Measurements from ENCODE around the gene S100A4.
A peak's percentile ranks its signal among the peaks of the same experiment; 100 is the strongest.

The S100A4 gene

DNA sequence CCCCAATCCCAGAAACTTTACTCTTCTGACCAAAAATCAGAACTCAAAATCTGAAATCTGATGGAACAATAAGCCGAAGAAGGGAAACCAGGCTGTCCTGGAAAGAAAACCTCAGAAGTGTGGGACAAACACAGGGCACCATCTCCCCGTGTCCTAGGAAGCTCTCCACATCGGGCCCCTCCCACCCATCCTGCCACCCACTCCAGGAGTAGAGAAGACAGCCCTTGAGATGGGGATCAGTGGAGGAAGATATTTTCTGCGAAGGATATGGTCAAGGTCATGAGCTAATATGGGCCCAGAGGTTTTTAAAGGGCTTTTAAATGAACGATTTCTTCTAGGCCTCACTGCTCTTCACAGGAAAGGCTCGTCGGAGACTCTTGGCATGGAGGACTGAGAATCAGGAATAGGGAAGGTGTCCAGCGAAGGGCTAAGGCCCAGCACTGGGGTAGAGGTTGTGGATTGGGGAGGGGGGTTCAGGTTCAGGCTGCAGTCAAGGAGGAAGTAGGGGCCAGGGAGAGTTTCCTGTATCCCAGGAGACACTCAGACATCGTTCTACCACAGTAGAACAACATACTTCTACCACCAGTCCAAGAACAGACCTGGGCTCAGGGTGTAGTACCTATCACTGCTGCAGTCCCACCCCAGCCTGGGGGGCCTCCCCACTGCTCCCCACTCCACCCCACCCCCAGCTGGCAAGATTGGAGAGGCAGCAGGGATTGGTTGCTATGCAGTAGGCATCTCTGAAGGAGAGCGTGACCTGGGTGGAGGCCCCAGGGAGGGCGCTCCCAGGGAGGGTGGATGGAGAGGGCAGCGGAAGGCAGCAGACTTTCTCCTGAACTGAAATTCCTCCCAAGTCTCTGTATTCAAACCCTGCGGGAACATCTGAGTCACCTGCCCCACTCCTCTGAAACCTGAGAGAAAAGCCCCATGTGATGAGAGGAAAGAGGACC lies 3.7 kb downstream of the S100A4 start:
- DNase-seq (ENCODE audit: low read depth), result no peak
- no peak overlapping the region for H3K4me3 ChIP-seq (ENCODE audit: low read length)
- TF ChIP-seq, protein P1, sequence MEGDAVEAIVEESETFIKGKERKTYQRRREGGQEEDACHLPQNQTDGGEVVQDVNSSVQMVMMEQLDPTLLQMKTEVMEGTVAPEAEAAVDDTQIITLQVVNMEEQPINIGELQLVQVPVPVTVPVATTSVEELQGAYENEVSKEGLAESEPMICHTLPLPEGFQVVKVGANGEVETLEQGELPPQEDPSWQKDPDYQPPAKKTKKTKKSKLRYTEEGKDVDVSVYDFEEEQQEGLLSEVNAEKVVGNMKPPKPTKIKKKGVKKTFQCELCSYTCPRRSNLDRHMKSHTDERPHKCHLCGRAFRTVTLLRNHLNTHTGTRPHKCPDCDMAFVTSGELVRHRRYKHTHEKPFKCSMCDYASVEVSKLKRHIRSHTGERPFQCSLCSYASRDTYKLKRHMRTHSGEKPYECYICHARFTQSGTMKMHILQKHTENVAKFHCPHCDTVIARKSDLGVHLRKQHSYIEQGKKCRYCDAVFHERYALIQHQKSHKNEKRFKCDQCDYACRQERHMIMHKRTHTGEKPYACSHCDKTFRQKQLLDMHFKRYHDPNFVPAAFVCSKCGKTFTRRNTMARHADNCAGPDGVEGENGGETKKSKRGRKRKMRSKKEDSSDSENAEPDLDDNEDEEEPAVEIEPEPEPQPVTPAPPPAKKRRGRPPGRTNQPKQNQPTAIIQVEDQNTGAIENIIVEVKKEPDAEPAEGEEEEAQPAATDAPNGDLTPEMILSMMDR (conservative IDR thresholded peaks at IDR 0.05; ENCODE audit: low read depth, low read length), result no peak

GRCh38 chr1:153540394-153541361 lies 4.9 kb downstream of the S100A4 start, which contains the start of gene S100A5:
TSS of gene S100A5 (minus strand) at chr1:153540934. CDS start at chr1:153540191, 743 bp downstream.
- TF ChIP-seq, protein P1 (conservative IDR thresholded peaks at IDR 0.05; ENCODE audit: low read depth, low read length), result no peak
- no peak within 1 kb of the TSS for H3K4me3 ChIP-seq (ENCODE audit: low read length)
- DNase-seq (ENCODE audit: low read depth), result no peak

DNA sequence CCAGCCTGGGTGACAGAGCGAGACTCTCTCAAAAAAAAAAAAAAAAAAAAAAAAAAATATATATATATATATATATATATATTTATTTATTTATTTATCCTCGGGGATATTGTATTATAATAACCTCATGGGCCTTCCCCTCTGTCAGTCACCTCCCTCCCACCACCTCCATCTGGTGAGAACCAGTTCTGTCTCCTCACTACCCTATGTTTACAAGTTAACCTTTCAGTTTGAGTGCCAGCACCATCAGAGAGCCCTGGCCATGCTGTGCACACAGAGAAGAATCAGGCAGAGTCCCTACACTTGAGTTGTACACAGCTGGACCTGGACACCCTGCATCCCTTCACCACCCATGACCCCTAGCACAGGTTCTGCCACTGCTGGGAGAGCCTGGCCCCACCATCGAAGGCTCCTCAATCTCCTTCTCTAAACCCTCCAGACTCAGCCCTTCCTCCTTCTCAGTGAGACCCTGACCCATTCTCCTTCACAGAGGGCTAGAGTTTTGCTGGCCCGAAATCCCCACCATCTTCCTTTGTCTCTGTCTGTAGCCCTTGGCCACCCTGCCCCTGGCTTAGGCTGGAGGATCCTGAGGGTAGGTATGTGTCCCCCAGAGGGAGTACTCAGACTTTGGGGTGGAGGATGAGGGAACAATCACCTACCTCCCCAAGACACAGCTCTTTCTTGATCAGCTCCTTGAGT lies 6.1 kb downstream of the S100A4 start:
- H3K4me3 ChIP-seq (ENCODE audit: low read length), result no peak overlapping the region
- TF ChIP-seq, protein P1 (conservative IDR thresholded peaks at IDR 0.05; ENCODE audit: low read depth, low read length), result no peak
- DNase-seq (ENCODE audit: low read depth), result no peak

DNA sequence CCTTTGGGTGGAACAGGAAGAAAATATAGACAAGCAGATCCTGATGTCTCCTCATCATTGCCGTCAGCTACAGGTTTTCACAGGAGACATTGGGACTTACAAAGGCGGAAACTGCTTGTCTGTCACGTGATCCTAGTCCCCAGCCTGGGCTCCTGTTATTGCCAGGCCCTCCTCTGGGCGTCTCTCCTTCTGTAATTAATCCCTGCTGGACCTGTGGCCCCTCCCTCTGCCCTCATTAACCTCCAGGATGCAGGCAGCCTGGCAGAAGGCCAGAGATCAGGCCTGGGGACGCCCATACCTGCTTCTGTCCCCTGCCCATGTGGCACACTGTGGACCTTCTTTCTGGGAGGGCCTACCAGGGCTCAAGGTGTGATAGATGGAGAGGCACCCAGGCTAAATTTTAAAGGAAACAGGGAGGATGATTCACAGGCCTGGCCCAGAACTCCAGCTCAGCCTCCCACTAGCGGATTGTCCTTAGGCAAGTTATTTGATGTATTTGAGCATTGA lies 7.2 kb downstream of the S100A4 start:
- H3K4me3 ChIP-seq (ENCODE audit: low read length), result no peak overlapping the region
- no peak for DNase-seq (ENCODE audit: low read depth)
- TF ChIP-seq, protein P1 (conservative IDR thresholded peaks at IDR 0.05; ENCODE audit: low read depth, low read length), result no peak

GRCh38 chr1:153537376-153537730 lies 8.3 kb downstream of the S100A4 start:
- TF ChIP-seq, protein P1 (conservative IDR thresholded peaks at IDR 0.05; ENCODE audit: low read depth, low read length), result no peak
- H3K4me3 ChIP-seq (ENCODE audit: low read length), result no peak overlapping the region
- DNase-seq (ENCODE audit: low read depth), result no peak

DNA sequence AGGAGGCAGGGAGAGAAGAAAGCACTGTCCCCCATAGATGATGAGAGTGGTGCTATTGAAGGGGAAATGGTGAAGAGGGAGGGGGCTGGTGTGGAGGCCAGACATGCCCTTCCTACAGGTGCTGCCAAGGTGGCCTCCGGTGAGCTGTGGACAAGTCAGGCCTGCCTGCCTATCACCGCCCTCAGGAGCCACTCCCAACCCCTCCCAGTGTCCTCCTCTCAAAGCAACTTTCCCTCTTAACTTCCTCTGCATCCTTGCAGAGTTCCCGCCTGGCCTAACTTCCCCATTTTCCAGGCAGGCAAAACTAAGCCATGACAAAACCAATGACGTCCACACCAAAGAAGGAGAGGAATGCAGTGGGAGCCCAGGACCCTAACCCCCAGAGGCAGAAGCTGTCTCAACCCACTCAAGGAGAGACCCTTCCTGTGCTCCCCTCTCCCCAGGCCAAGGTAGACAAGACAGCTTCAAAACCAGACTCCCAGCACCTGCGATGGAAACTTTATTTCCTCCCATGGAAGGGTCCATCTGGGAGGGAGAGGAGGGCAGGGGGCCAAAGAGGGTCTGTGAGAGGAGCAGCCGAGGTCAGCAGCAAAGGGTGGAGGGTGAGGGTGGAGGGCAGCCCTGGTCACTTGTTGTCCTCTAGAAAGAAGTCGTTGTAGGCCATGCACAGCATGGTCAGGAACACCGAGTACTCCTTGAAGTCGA lies 8.8 kb downstream of the S100A4 start:
- H3K4me3 ChIP-seq (ENCODE audit: low read length), result peak overlapping the region; percentile 81
- TF ChIP-seq, protein P1 (conservative IDR thresholded peaks at IDR 0.05; ENCODE audit: low read depth, low read length), result no peak
- no peak for DNase-seq (ENCODE audit: low read depth)
